Brain microvascular endothelial cell (primary cell): ENCODE results near the gene DIS3L2.

ENCODE experiments used
- DNase-seq: peaks from one replicate; pipeline ENCODE4 v3.0.0-alpha.2; 2020
- H3K27ac ChIP-seq: fragments of 250-450 bp; sonication (Bioruptor Pico); 2 replicates; pipeline ENCODE4 v1.5.1; 2020; ENCODE audit warnings: mild to moderate bottlenecking, moderate library complexity
- H3K27me3 ChIP-seq: fragments of 250-450 bp; sonication (Bioruptor Pico); replicated peaks from 2 replicates; pipeline ENCODE4 v1.5.1; 2020; ENCODE audit warnings: mild to moderate bottlenecking
- H3K36me3 ChIP-seq: fragments of 250-450 bp; sonication (Bioruptor Pico); replicated peaks from 2 replicates; pipeline ENCODE4 v1.5.1; 2020; ENCODE audit warnings: mild to moderate bottlenecking
- H3K4me3 ChIP-seq: 2 replicates; pipeline ENCODE4 v1.5.1; 2011; ENCODE audit warnings: low read depth, mild to moderate bottlenecking, control low read depth, low read length, moderate library complexity
- in situ Hi-C: cut with HindIII; loops from 2 replicates; pipeline ENCODE4 v1.10.0; 2017; ENCODE audit warnings: low sequenced_read_pairs, low pct_ligation_motif_present
- TF ChIP-seq, protein P1 (sequence below): IDR thresholded peaks from 2 replicates; pipeline ENCODE4 v1.5.1; 2011; ENCODE audit warnings: low read depth, mild to moderate bottlenecking, moderate library complexity, low read length, control low read depth, inconsistent platforms; ENCODE audit errors: missing control alignments

DIS3L2 gene

GRCh38 chr2:232296776-232297525, 335.4 kb downstream of the DIS3L2 start:
- TF ChIP-seq, protein P1, sequence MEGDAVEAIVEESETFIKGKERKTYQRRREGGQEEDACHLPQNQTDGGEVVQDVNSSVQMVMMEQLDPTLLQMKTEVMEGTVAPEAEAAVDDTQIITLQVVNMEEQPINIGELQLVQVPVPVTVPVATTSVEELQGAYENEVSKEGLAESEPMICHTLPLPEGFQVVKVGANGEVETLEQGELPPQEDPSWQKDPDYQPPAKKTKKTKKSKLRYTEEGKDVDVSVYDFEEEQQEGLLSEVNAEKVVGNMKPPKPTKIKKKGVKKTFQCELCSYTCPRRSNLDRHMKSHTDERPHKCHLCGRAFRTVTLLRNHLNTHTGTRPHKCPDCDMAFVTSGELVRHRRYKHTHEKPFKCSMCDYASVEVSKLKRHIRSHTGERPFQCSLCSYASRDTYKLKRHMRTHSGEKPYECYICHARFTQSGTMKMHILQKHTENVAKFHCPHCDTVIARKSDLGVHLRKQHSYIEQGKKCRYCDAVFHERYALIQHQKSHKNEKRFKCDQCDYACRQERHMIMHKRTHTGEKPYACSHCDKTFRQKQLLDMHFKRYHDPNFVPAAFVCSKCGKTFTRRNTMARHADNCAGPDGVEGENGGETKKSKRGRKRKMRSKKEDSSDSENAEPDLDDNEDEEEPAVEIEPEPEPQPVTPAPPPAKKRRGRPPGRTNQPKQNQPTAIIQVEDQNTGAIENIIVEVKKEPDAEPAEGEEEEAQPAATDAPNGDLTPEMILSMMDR = no peak
- in situ Hi-C loops = no loop called here
- Histone ChIP-seq H3K4me3 (no peak overlapping the region), H3K27me3 (no peaks in the 10 kb centered on the region), H3K27ac (no peak overlapping the region), H3K36me3 (peaks cover 3% of the 10 kb centered on the region)
- DNase-seq = no peak

DNA sequence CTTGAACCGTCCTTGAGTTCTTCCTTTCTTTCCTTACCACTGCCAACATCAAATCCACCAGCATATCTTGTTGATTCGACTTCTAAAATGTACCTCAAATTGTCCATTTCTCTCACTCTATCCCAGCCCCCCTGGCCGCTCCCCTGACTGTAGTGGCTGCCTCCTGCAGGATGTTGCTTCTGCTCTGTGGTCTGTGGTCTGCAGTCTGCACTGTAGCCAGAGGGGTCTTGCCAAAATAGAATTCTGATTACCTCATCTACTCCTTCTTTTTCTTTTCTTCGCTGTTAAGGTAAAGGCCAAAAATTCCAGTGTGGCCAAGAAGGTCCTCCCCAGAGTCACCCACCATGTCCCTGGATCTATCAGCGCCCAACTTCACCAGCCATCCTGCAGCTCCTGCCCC, 337.6 kb downstream of the DIS3L2 start:
- Histone ChIP-seq H3K36me3 (peaks cover 3% of the 10 kb centered on the region), H3K27me3 (no peaks in the 10 kb centered on the region), H3K4me3 (no peak overlapping the region), H3K27ac (no peak overlapping the region)
- DNase-seq = no peak
- TF ChIP-seq, protein P1 = no peak
- in situ Hi-C loops = no loop called here

- TF ChIP-seq, protein P1 = no peak
- in situ Hi-C loops = no loop called here
Observed at GRCh38 chr2:232299927-232300674, 338.6 kb downstream of the DIS3L2 start.

GRCh38 chr2:232300894-232301387, 339.4 kb downstream of the DIS3L2 start:
- peaks cover 3% of the 10 kb centered on the region for H3K36me3 ChIP-seq
- H3K4me3 ChIP-seq = no peak overlapping the region
- in situ Hi-C loops = no loop called here
- H3K27me3 ChIP-seq = no peaks in the 10 kb centered on the region
- TF ChIP-seq, protein P1 = no peak
- no peak overlapping the region for H3K27ac ChIP-seq
- peak; percentile 72 for DNase-seq

More at GRCh38 chr2:232299927-232300674, 338.6 kb downstream of the DIS3L2 start:
- no peak overlapping the region for H3K4me3 ChIP-seq
- H3K27ac ChIP-seq = no peak overlapping the region
- peaks cover 3% of the 10 kb centered on the region for H3K36me3 ChIP-seq
- H3K27me3 ChIP-seq = no peaks in the 10 kb centered on the region
- DNase-seq = no peak

- no peaks in the 10 kb centered on the region for H3K27me3 ChIP-seq
- H3K4me3 ChIP-seq = no peak overlapping the region
- no peak for DNase-seq
- peaks cover 3% of the 10 kb centered on the region for H3K36me3 ChIP-seq
- in situ Hi-C loops = no loop called here
- H3K27ac ChIP-seq = no peak overlapping the region
- TF ChIP-seq, protein P1 = no peak
Observed at GRCh38 chr2:232304236-232304635, 342.7 kb downstream of the DIS3L2 start.
